Coronary artery (tissue), 2 donors: ENCODE results near the gene HSD3B7.

ENCODE experiments used
- DNase-seq: peaks from one replicate; pipeline ENCODE4 v3.0.0-alpha.2; 2017; ENCODE audit warnings: low spot score
- H3K27ac ChIP-seq, 2 donors: fragments of 200-600 bp; sonication (generic); one replicate each; pipeline ENCODE4 v1.5.1; 2016 to 2019
- H3K4me3 ChIP-seq: fragments of 200-600 bp; sonication (generic); 2 replicates; pipeline ENCODE4 v1.5.1; 2016; ENCODE audit warnings: mild to moderate bottlenecking, moderate library complexity
- CTCF ChIP-seq: fragments of 200-600 bp; sonication (generic); IDR thresholded peaks from one replicate; pipeline ENCODE4 v1.5.1; 2019; ENCODE audit warnings: antibody characterized with exemption

The HSD3B7 gene

GRCh38 chr16:30951750-30952149 lies 33.3 kb upstream of the HSD3B7 start:
- peak; percentile 89 for DNase-seq
- no peak for TF ChIP-seq CTCF
- Histone ChIP-seq H3K27ac (peak overlapping the region; percentile 90 to 94), H3K4me3 (no peak overlapping the region)

GRCh38 chr16:30953111-30953510 lies 31.9 kb upstream of the HSD3B7 start:
- no peak for TF ChIP-seq CTCF
- no peak overlapping the region for H3K4me3 ChIP-seq
- H3K27ac ChIP-seq: peak overlapping the region in 1 of 2 donors; percentile 46
- DNase-seq: no peak

- H3K4me3 ChIP-seq: no peak overlapping the region
- no peak for DNase-seq
- peak overlapping the region in 1 of 2 donors; percentile 46 for H3K27ac ChIP-seq
- TF ChIP-seq CTCF: peak; percentile 56
Measured at GRCh38 chr16:30953511-30954124, 31.4 kb upstream of the HSD3B7 start.

- Histone ChIP-seq H3K4me3 (no peak overlapping the region), H3K27ac (no peak overlapping the region)
- no peak for DNase-seq
- TF ChIP-seq CTCF: no peak
Measured at GRCh38 chr16:30954993-30955392, 30.0 kb upstream of the HSD3B7 start.

GRCh38 chr16:30956601-30957455 lies 28.2 kb upstream of the HSD3B7 start:
- peak; percentile 92 for DNase-seq
- H3K4me3 ChIP-seq: peak overlapping the region; percentile 93
- no peak for TF ChIP-seq CTCF
- peak overlapping the region; percentile 92 to 98 for H3K27ac ChIP-seq

GRCh38 chr16:30957456-30958174 lies 27.4 kb upstream of the HSD3B7 start, which contains the start of gene SETD1A:
Gene SETD1A (plus strand): TSS chr16:30957754. CDS start chr16:30958732, 978 bp downstream.
- H3K27ac ChIP-seq: peak within 1 kb of the TSS; percentile 92 to 98
- DNase-seq: peak; percentile 98
- H3K4me3 ChIP-seq: peak within 1 kb of the TSS; percentile 93
- TF ChIP-seq CTCF: no peak
